Panc1 (cell line): ENCODE measurements around the gene CCDC8. TPM values are rescaled to one million over a fixed set of nuclear protein-coding genes. Genes with fewer than 3 reads are reported as not detected.
A peak's percentile ranks its signal among the peaks of the same experiment; 100 is the strongest.

ENCODE experiments used
- ATAC-seq: fragments of 200-7000 bp; cut with Tn5 transposase; 2 replicates; pipeline ENCODE4 v1.9.1; 2020; ENCODE audit warnings: mild to moderate bottlenecking, moderate library complexity
- BruUV-seq: library from RNA; stranded (reverse); fragments of 400-500 nt; replicated peaks from 2 replicates; lab custom pipeline; 2021; lab: Mats Ljungman, UMichigan
- CTCF ChIA-PET: fragments of 300-600 bp; sonication (Branson Sonifier 250); formaldehyde crosslinking; loops from one replicate; lab custom pipeline; 2022; ENCODE audit warnings: antibody characterized with exemption; lab: Charles Lee
- POLR2A ChIA-PET: fragments of 300-600 bp; sonication (Branson Sonifier 250); formaldehyde crosslinking; loops from one replicate; lab custom pipeline; 2022; ENCODE audit warnings: antibody characterized with exemption; lab: Charles Lee
- DNase-seq: peaks from one replicate; pipeline ENCODE4 v3.0.0-alpha.2; 2010; ENCODE audit warnings: low read depth, low spot score
- H3K27ac ChIP-seq: 2 replicates; pipeline ENCODE4 v1.5.1; 2011; ENCODE audit warnings: mild to moderate bottlenecking, low read length, inconsistent platforms
- H3K27me3 ChIP-seq: fragments of 200-500 bp; sonication (Bioruptor generic); 2 replicates; pipeline ENCODE4 v1.6.0; 2014; ENCODE audit warnings: low read length, inconsistent platforms; ENCODE audit not compliant: control insufficient read depth, insufficient read depth
- H3K36me3 ChIP-seq: fragments of 200-500 bp; sonication (Bioruptor generic); 2 replicates; pipeline ENCODE4 v1.5.1; 2014; ENCODE audit warnings: inconsistent platforms, mild to moderate bottlenecking, low read length, moderate library complexity; ENCODE audit not compliant: control insufficient read depth, insufficient read depth
- H3K4me1 ChIP-seq: 2 replicates; pipeline ENCODE4 v1.5.1; 2011; ENCODE audit warnings: inconsistent platforms, mild to moderate bottlenecking, low read length, moderate library complexity; ENCODE audit not compliant: control insufficient read depth, insufficient read depth
- H3K4me3 ChIP-seq, 2 experiments: 2 replicates each; pipeline ENCODE4 v1.5.1; 2011 to 2012; ENCODE audit warnings: low read depth in 2 of 2, low read length in 2 of 2, mild to moderate bottlenecking in 2 of 2, inconsistent platforms in 1 of 2, moderate library complexity in 1 of 2
- H3K9me3 ChIP-seq: fragments of 200-500 bp; sonication (Bioruptor generic); 2 replicates; pipeline ENCODE4 v1.5.1; 2014; ENCODE audit warnings: low read depth, mild to moderate bottlenecking, inconsistent platforms, low read length, moderate library complexity; ENCODE audit not compliant: control insufficient read depth, insufficient read depth
- POLR2AphosphoS5 ChIP-seq: IDR thresholded peaks from 2 replicates; pipeline ENCODE4 v1.6.1; 2012; ENCODE audit warnings: mild to moderate bottlenecking, low read depth, low read length, moderate library complexity
- SIN3A ChIP-seq: IDR thresholded peaks from 2 replicates; pipeline ENCODE4 v1.6.1; 2012; ENCODE audit warnings: low read depth, mild to moderate bottlenecking, low read length, moderate library complexity, borderline replicate concordance; ENCODE audit not compliant: insufficient read depth
- TCF7L2 ChIP-seq: IDR thresholded peaks from 2 replicates; pipeline ENCODE4 v1.6.1; 2011; ENCODE audit warnings: mild to moderate bottlenecking, low read depth, low read length, inconsistent platforms
- in situ Hi-C: cut with HindIII; loops from 2 replicates; pipeline ENCODE4 v1.10.0; 2016; ENCODE audit warnings: low sequenced_read_pairs, low pct_unique_long_range_greater_than_20kb
- intact Hi-C: fragments of 100-400 bp; cut with micrococcal nuclease; formaldehyde crosslinking; loops from one replicate; pipeline ENCODE4 v1.10.0; 2022; ENCODE audit not compliant: unreplicated experiment
- total RNA-seq: library from RNA; stranded (reverse); gene quantifications from one replicate; pipeline ENCODE4 v1.2.1, GENCODE V29; 2021; ENCODE audit not compliant: unreplicated experiment
- TF ChIP-seq, protein P1 (sequence below), 2 experiments: IDR thresholded peaks; 2 replicates each; pipeline ENCODE4 v1.6.1; 2011 to 2012; ENCODE audit warnings: low read depth in 2 of 2, control low read depth in 1 of 2, low read length in 1 of 2, mild to moderate bottlenecking in 1 of 2, moderate library complexity in 1 of 2; ENCODE audit not compliant: insufficient read depth in 1 of 2
- TF ChIP-seq, protein P2 (sequence below): fragments of 450-650 bp; IDR thresholded peaks from 2 replicates; pipeline ENCODE4 v1.5.1; 2017; ENCODE audit warnings: mild to moderate bottlenecking

CCDC8 gene
- total RNA-seq, 1 experiment from 2014 or later = 5.4 TPM

DNA sequence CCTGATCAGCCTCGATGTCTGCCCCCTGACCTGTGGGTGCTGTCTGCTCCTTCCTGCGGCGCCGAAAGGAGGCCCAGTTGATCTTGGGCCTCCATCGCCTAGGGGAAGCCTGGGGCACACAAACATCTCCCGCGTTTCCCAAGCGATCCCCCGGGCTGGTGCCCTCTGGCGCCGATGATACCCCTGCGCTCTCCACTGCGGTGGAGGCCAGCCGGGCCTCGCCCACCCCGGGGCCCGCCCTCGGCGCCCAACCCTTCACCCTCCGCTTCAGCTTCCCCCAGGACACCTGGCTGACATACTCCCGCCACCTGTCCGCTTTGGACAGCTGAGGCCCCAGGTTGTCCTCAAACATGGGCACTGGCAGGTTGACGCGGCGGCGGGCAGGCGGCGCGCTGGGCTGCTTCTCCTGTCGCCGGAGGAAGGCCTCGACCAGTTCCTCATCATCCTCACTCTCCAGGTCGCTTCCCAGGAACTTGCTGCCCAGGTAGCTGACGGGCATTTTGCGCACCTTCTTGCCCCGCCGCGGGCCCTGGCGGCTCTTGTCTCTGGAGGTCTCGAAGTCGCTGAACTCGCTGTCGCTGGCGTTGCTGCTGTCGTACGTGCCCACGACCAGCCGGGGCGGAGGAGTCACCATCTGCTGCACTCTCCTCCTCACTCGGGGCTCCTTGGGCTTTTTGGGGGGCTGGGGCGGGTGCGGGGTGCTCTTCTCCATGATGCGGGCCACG is 1.3 kb downstream of the CCDC8 start:
- CTCF ChIA-PET = no interaction called here
- peak overlapping the region; percentile 37 to 57 for H3K4me3 ChIP-seq

DNA sequence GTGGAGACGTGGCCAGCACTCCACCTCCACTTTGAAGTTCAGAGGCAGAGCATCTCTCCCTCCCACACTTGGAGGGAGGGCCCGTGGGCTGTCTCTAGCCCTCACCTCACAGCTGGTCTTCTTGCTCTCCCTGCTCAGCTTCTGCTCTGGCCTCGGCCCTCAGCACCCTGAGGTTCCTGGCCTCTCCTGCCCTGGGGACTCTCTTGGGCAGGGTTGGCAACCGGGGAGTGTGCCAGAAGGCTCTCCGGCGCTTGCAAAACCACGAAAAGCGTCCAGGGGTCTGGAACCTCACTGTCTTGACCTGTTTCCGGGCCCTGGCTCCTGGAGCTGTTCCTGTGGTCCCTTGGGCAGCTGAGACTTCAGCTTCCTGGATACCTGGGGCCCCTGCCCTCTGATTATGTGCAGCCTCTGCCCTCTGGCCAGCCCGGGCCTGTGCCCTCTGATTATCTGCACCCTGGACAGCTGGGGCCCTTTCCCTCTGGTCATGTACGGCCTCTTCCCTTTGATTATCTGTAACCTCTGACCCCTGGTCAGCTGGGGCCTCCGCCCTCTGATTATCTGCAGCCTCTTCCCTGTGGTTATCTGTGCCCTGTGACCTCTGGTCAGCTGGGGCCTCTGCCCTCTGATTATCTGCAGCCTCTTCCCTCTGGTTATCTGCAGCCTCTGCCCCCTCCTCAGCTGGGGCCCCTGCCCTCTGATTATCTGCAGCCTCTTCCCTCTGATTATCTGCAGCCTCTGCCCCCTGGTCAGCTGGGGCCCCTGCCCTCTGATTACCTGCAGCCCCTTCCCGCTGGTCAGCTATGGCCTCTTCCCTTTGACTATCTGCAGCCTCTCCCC is 2.1 kb downstream of the CCDC8 start:
- Histone ChIP-seq H3K4me1 (0 out of 2 replicates have a peak, but pooled peaks cover 3% of the 10 kb centered on the region), H3K9me3 (no peaks in the 10 kb centered on the region), H3K27me3 (no peaks in the 10 kb centered on the region), H3K27ac (no peak overlapping the region), H3K36me3 (no peaks in the 10 kb centered on the region), H3K4me3 (peak overlapping the region; percentile 37 to 57; a peak in 3 of 4 replicates)
- DNase-seq (no peak), ATAC-seq (no peak)
- BruUV-seq = no TSS peak
- POLR2A ChIA-PET = no interaction called here
- no peak for TF ChIP-seq POLR2AphosphoS5
- TF ChIP-seq, protein P1, sequence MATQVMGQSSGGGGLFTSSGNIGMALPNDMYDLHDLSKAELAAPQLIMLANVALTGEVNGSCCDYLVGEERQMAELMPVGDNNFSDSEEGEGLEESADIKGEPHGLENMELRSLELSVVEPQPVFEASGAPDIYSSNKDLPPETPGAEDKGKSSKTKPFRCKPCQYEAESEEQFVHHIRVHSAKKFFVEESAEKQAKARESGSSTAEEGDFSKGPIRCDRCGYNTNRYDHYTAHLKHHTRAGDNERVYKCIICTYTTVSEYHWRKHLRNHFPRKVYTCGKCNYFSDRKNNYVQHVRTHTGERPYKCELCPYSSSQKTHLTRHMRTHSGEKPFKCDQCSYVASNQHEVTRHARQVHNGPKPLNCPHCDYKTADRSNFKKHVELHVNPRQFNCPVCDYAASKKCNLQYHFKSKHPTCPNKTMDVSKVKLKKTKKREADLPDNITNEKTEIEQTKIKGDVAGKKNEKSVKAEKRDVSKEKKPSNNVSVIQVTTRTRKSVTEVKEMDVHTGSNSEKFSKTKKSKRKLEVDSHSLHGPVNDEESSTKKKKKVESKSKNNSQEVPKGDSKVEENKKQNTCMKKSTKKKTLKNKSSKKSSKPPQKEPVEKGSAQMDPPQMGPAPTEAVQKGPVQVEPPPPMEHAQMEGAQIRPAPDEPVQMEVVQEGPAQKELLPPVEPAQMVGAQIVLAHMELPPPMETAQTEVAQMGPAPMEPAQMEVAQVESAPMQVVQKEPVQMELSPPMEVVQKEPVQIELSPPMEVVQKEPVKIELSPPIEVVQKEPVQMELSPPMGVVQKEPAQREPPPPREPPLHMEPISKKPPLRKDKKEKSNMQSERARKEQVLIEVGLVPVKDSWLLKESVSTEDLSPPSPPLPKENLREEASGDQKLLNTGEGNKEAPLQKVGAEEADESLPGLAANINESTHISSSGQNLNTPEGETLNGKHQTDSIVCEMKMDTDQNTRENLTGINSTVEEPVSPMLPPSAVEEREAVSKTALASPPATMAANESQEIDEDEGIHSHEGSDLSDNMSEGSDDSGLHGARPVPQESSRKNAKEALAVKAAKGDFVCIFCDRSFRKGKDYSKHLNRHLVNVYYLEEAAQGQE (IDR thresholded peaks at IDR 0.05; ENCODE audit: insufficient read depth in 1 of 2, low read depth in 2 of 2, low read length in 1 of 2) = no peak
- TF ChIP-seq SIN3A = no peak
- no peak for TF ChIP-seq TCF7L2
- in situ Hi-C loops = no loop called here
- intact Hi-C loops = no loop called here
- CTCF ChIA-PET = no interaction called here

More for the DNA sequence above, 1.3 kb downstream of the CCDC8 start:
- Histone ChIP-seq H3K27me3 (no peaks in the 10 kb centered on the region), H3K27ac (no peak overlapping the region), H3K9me3 (no peaks in the 10 kb centered on the region), H3K36me3 (no peaks in the 10 kb centered on the region), H3K4me1 (0 out of 2 replicates have a peak, but pooled peaks cover 3% of the 10 kb centered on the region)
- DNase-seq (no peak), ATAC-seq (no peak)
- POLR2A ChIA-PET = no interaction called here
- in situ Hi-C loops (no loop called here), intact Hi-C loops (no loop called here)
- TF ChIP-seq TCF7L2 (no peak), SIN3A (no peak), POLR2AphosphoS5 (no peak)
- TF ChIP-seq, protein P1 (IDR thresholded peaks at IDR 0.05; ENCODE audit: insufficient read depth in 1 of 2, low read depth in 2 of 2, low read length in 1 of 2) = no peak
- TF ChIP-seq, protein P2, sequence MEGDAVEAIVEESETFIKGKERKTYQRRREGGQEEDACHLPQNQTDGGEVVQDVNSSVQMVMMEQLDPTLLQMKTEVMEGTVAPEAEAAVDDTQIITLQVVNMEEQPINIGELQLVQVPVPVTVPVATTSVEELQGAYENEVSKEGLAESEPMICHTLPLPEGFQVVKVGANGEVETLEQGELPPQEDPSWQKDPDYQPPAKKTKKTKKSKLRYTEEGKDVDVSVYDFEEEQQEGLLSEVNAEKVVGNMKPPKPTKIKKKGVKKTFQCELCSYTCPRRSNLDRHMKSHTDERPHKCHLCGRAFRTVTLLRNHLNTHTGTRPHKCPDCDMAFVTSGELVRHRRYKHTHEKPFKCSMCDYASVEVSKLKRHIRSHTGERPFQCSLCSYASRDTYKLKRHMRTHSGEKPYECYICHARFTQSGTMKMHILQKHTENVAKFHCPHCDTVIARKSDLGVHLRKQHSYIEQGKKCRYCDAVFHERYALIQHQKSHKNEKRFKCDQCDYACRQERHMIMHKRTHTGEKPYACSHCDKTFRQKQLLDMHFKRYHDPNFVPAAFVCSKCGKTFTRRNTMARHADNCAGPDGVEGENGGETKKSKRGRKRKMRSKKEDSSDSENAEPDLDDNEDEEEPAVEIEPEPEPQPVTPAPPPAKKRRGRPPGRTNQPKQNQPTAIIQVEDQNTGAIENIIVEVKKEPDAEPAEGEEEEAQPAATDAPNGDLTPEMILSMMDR = no peak
- BruUV-seq = no TSS peak
